ENCODE measurements around the gene SENP3.
"Not testable (repeated sequence)": the region's sequence is repeated elsewhere in the genome, so short reads cannot be mapped to it uniquely, and the experiment has no call there.

SENP3 gene

GRCh38 chr17:7588553-7589203, 27.0 kb downstream of the SENP3 start:
- H3K4me3 ChIP-seq (ENCODE audit: low read depth, low read length), result no peak overlapping the region
- peaks cover 44% of the 10 kb centered on the region for H3K4me1 ChIP-seq (ENCODE audit: control insufficient read depth, insufficient read depth, low read length, unreplicated experiment)
- peaks cover 3% of the 10 kb centered on the region; the same call in 1 of the 2 replicates for H3K36me3 ChIP-seq (ENCODE audit: insufficient read depth, low read length)

GRCh38 chr17:7589204-7589868, 27.6 kb downstream of the SENP3 start:
- Histone ChIP-seq H2AFZ (ENCODE audit: low read length, unreplicated experiment) (no peak overlapping the region), H3K79me2 (ENCODE audit: control insufficient read depth, insufficient read depth, low read length, unreplicated experiment) (peaks cover 24% of the 10 kb centered on the region), H3K4me1 (ENCODE audit: control insufficient read depth, insufficient read depth, low read length, unreplicated experiment) (peaks cover 44% of the 10 kb centered on the region), H3K27ac (ENCODE audit: low read depth, low read length) (no peak overlapping the region), H3K4me3 (ENCODE audit: low read depth, low read length) (no peak overlapping the region), H3K36me3 (ENCODE audit: insufficient read depth, low read length) (peaks cover 3% of the 10 kb centered on the region; the same call in 1 of the 2 replicates), H3K27me3 (ENCODE audit: insufficient read depth, low read length) (no peaks in the 10 kb centered on the region)

More at GRCh38 chr17:7588553-7589203, 27.0 kb downstream of the SENP3 start:
- H2AFZ ChIP-seq (ENCODE audit: low read length, unreplicated experiment), result no peak overlapping the region
- no peaks in the 10 kb centered on the region for H3K27me3 ChIP-seq (ENCODE audit: insufficient read depth, low read length)
- H3K79me2 ChIP-seq (ENCODE audit: control insufficient read depth, insufficient read depth, low read length, unreplicated experiment), result peaks cover 27% of the 10 kb centered on the region
- H3K27ac ChIP-seq (ENCODE audit: low read depth, low read length), result peak overlapping the region; percentile 65; the same call in 1 of the 2 replicates

- Histone ChIP-seq H3K27me3 (ENCODE audit: insufficient read depth, low read length) (no peaks in the 10 kb centered on the region), H3K36me3 (ENCODE audit: insufficient read depth, low read length) (peaks cover 3% of the 10 kb centered on the region; the same call in 1 of the 2 replicates), H3K4me3 (ENCODE audit: low read depth, low read length) (no peak within 1 kb of the TSS), H3K79me2 (ENCODE audit: control insufficient read depth, insufficient read depth, low read length, unreplicated experiment) (peaks cover 17% of the 10 kb centered on the region), H3K27ac (ENCODE audit: low read depth, low read length) (peak within 1 kb of the TSS; percentile 53), H3K4me1 (ENCODE audit: control insufficient read depth, insufficient read depth, low read length, unreplicated experiment) (peaks cover 44% of the 10 kb centered on the region), H2AFZ (ENCODE audit: low read length, unreplicated experiment) (no peak within 1 kb of the TSS)
Measured at GRCh38 chr17:7589891-7590691, 28.4 kb downstream of the SENP3 start, which contains the start of gene SOX15. Gene SOX15, minus strand, starts transcription at chr17:7590094. Its CDS starts 418 bp downstream, at chr17:7589676.

- peak overlapping the region; percentile 53 for H3K27ac ChIP-seq (ENCODE audit: low read depth, low read length)
- H3K79me2 ChIP-seq (ENCODE audit: control insufficient read depth, insufficient read depth, low read length, unreplicated experiment), result peaks cover 11% of the 10 kb centered on the region
- no peak overlapping the region for H3K4me3 ChIP-seq (ENCODE audit: low read depth, low read length)
- no peak overlapping the region for H2AFZ ChIP-seq (ENCODE audit: low read length, unreplicated experiment)
- H3K36me3 ChIP-seq (ENCODE audit: insufficient read depth, low read length), result peaks cover 3% of the 10 kb centered on the region; the same call in 1 of the 2 replicates
- peaks cover 42% of the 10 kb centered on the region for H3K4me1 ChIP-seq (ENCODE audit: control insufficient read depth, insufficient read depth, low read length, unreplicated experiment)
- no peaks in the 10 kb centered on the region for H3K27me3 ChIP-seq (ENCODE audit: insufficient read depth, low read length)
Measured at GRCh38 chr17:7590743-7591142, 29.0 kb downstream of the SENP3 start.

DNA sequence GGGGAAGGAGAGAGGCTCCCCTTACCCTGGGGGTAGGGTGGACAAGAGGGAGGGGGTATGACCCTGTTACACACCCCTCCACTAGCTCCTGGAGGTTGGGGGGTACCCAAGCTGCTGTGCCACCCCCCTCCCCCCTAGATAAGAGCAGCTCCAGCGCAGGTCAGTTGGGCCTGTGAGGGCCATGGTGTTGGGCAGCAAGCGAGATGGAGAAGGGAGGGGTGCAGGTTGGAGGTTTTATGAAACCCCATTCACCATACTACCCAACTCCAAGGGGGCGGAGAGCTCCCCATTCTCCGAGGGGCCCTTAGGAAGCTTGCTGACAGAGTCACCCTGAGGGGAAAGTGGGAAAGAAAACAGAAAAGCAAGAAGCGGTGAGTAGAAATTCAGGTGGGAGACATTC, 29.9 kb downstream of the SENP3 start:
- no peaks in the 10 kb centered on the region for H3K27me3 ChIP-seq (ENCODE audit: insufficient read depth, low read length)
- peaks cover 40% of the 10 kb centered on the region for H3K4me1 ChIP-seq (ENCODE audit: control insufficient read depth, insufficient read depth, low read length, unreplicated experiment)
- H3K36me3 ChIP-seq (ENCODE audit: insufficient read depth, low read length), result peaks cover 3% of the 10 kb centered on the region; the same call in 1 of the 2 replicates
- H3K27ac ChIP-seq (ENCODE audit: low read depth, low read length), result no peak overlapping the region
- H3K79me2 ChIP-seq (ENCODE audit: control insufficient read depth, insufficient read depth, low read length, unreplicated experiment), result peaks cover 9% of the 10 kb centered on the region
- no peak overlapping the region for H2AFZ ChIP-seq (ENCODE audit: low read length, unreplicated experiment)
- H3K4me3 ChIP-seq (ENCODE audit: low read depth, low read length), result no peak overlapping the region

GRCh38 chr17:7592422-7593021, 30.8 kb downstream of the SENP3 start:
- Histone ChIP-seq H3K36me3 (ENCODE audit: insufficient read depth, low read length) (peaks cover 3% of the 10 kb centered on the region; the same call in 1 of the 2 replicates), H3K27ac (ENCODE audit: low read depth, low read length) (no peak overlapping the region), H3K4me1 (ENCODE audit: control insufficient read depth, insufficient read depth, low read length, unreplicated experiment) (peaks cover 33% of the 10 kb centered on the region), H2AFZ (ENCODE audit: low read length, unreplicated experiment) (no peak overlapping the region), H3K27me3 (ENCODE audit: insufficient read depth, low read length) (no peaks in the 10 kb centered on the region), H3K4me3 (ENCODE audit: low read depth, low read length) (no peak overlapping the region), H3K79me2 (ENCODE audit: control insufficient read depth, insufficient read depth, low read length, unreplicated experiment) (peaks cover 9% of the 10 kb centered on the region)

- Histone ChIP-seq H3K79me2 (ENCODE audit: control insufficient read depth, insufficient read depth, low read length, unreplicated experiment) (peaks cover 9% of the 10 kb centered on the region), H3K4me1 (ENCODE audit: control insufficient read depth, insufficient read depth, low read length, unreplicated experiment) (peaks cover 27% of the 10 kb centered on the region), H2AFZ (ENCODE audit: low read length, unreplicated experiment) (no peak overlapping the region), H3K36me3 (ENCODE audit: insufficient read depth, low read length) (peaks cover 3% of the 10 kb centered on the region; the same call in 1 of the 2 replicates), H3K27me3 (ENCODE audit: insufficient read depth, low read length) (no peaks in the 10 kb centered on the region), H3K4me3 (ENCODE audit: low read depth, low read length) (no peak overlapping the region), H3K27ac (ENCODE audit: low read depth, low read length) (no peak overlapping the region)
Measured at GRCh38 chr17:7593296-7593695, 31.6 kb downstream of the SENP3 start.

DNA sequence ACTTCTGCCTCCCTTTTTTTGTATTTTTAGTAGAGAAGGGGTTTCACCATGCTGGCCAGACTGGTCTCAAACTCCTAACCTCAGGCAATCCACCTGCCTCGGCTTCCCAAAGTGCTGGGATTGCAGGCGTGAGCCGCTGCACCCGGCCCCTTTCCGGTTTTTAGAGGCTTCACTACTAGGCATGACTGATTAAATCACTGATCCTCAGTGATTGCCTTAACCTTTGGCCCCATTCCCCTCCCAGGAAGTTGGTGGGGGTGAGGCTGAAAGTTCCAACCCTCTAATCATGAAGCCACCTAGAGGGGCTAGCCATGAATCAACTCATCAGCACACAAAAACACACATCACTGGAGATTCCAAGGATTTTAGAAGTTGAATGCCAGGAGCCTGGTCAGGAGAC, 35.8 kb downstream of the SENP3 start:
- H3K27me3 ChIP-seq (ENCODE audit: insufficient read depth, low read length); H2AFZ ChIP-seq (ENCODE audit: low read length, unreplicated experiment); H3K4me3 ChIP-seq (ENCODE audit: low read depth, low read length); H3K36me3 ChIP-seq (ENCODE audit: insufficient read depth, low read length); H3K79me2 ChIP-seq (ENCODE audit: control insufficient read depth, insufficient read depth, low read length, unreplicated experiment); H3K27ac ChIP-seq (ENCODE audit: low read depth, low read length); H3K4me1 ChIP-seq (ENCODE audit: control insufficient read depth, insufficient read depth, low read length, unreplicated experiment): not testable (repeated sequence)

DNA sequence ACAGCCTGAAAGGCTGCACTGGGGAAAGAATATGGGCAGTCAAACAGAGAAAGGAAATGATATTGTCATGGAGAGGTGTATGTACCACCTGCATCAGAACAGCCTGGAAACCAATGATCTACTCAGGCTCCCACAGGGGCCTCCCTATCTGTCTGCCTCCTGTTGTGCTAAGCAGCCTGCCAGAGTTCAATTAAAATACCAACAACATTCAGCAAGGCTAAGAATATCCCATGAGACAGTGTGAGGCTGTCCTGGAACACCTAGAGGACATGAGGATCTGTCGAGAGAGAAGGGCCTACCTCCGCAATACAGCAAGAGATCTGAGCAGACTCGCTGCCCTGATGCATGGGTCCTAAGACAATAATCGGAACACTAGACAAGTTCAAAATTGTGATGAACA, 44.6 kb downstream of the SENP3 start:
- Histone ChIP-seq H3K4me1 (ENCODE audit: control insufficient read depth, insufficient read depth, low read length, unreplicated experiment) (no peaks in the 10 kb centered on the region), H3K4me3 (ENCODE audit: low read depth, low read length) (no peak overlapping the region), H2AFZ (ENCODE audit: low read length, unreplicated experiment) (no peak overlapping the region), H3K27ac (ENCODE audit: low read depth, low read length) (no peak overlapping the region), H3K36me3 (ENCODE audit: insufficient read depth, low read length) (peaks cover 23% of the 10 kb centered on the region; the same call in 1 of the 2 replicates), H3K27me3 (ENCODE audit: insufficient read depth, low read length) (no peaks in the 10 kb centered on the region), H3K79me2 (ENCODE audit: control insufficient read depth, insufficient read depth, low read length, unreplicated experiment) (peaks cover 33% of the 10 kb centered on the region)

DNA sequence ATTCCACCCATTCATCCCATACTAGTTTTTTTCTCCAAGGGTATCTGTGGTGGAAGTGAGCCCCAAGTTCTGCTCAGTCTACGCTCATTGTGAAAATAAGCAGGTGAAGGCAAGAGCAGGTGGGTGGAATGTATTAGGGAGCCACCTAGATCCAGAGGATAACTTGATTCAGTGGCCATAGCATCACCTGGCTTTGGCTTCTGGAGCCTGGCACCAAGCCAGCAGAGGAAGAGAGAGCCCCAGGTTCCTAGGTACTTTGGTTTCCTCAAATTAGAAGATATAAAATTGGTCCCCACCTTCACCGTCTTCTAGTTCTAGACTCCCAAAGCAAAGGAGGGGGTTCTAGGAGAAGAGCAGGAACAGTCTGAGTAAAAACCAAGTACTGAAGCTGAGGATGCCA, 48.9 kb downstream of the SENP3 start:
- peaks cover 23% of the 10 kb centered on the region for H3K4me1 ChIP-seq (ENCODE audit: control insufficient read depth, insufficient read depth, low read length, unreplicated experiment)
- no peak overlapping the region for H3K4me3 ChIP-seq (ENCODE audit: low read depth, low read length)
- peaks cover 62% of the 10 kb centered on the region for H3K79me2 ChIP-seq (ENCODE audit: control insufficient read depth, insufficient read depth, low read length, unreplicated experiment)
- no peak overlapping the region for H3K27ac ChIP-seq (ENCODE audit: low read depth, low read length)
- H2AFZ ChIP-seq (ENCODE audit: low read length, unreplicated experiment), result no peak overlapping the region
- H3K36me3 ChIP-seq (ENCODE audit: insufficient read depth, low read length), result peaks cover 15% of the 10 kb centered on the region; the same call in 1 of the 2 replicates
- H3K27me3 ChIP-seq (ENCODE audit: insufficient read depth, low read length), result no peaks in the 10 kb centered on the region
